ENCODE measurements around the gene EBI3.
"Not testable (repeated sequence)": the region's sequence is repeated elsewhere in the genome, so short reads cannot be mapped to it uniquely, and the experiment has no call there.

Gene EBI3

GRCh38 chr19:4229179-4229931 is at the start of gene EBI3:
Gene EBI3, plus strand, starts transcription at chr19:4229523. Its CDS starts 28 bp downstream, at chr19:4229551.
- no peak for DNase-seq

GRCh38 chr19:4181053-4181508 is 48.2 kb upstream of the EBI3 start:
- no peak for DNase-seq

- peak; percentile 89 for DNase-seq
Observed at GRCh38 chr19:4182084-4182810, 47.1 kb upstream of the EBI3 start, which contains the start of the genes ANKRD24 and SIRT6. Gene ANKRD24, plus strand, starts transcription at chr19:4182689. Its CDS starts 3,737 bp downstream, at chr19:4186426. Gene SIRT6, minus strand, starts transcription at chr19:4182563. Its CDS starts 24 bp downstream, at chr19:4182539.

GRCh38 chr19:4183967-4184717 is 45.2 kb upstream of the EBI3 start:
- peak; percentile 19 for DNase-seq

GRCh38 chr19:4184718-4185352 is 44.5 kb upstream of the EBI3 start:
- DNase-seq, result no peak

- no peak for DNase-seq
Observed at GRCh38 chr19:4185413-4186086, 43.8 kb upstream of the EBI3 start.

- DNase-seq, result peak; percentile 15
Observed at GRCh38 chr19:4186087-4186993, 43.0 kb upstream of the EBI3 start.

- DNase-seq, result no peak
Observed at GRCh38 chr19:4187313-4188122, 41.8 kb upstream of the EBI3 start.

- no peak for DNase-seq
Observed at GRCh38 chr19:4189641-4190040, 39.7 kb upstream of the EBI3 start.

- not testable (repeated sequence) for DNase-seq
Observed at GRCh38 chr19:4192537-4192936, 36.8 kb upstream of the EBI3 start.

- no peak for DNase-seq
Observed at GRCh38 chr19:4194353-4194752, 35.0 kb upstream of the EBI3 start.

- no peak for DNase-seq
Observed at GRCh38 chr19:4196009-4196408, 33.3 kb upstream of the EBI3 start.

- no peak for DNase-seq
Observed at GRCh38 chr19:4196587-4197148, 32.7 kb upstream of the EBI3 start.

GRCh38 chr19:4197228-4197624 is 32.1 kb upstream of the EBI3 start:
- no peak for DNase-seq

- DNase-seq, result no peak
Observed at GRCh38 chr19:4197625-4198466, 31.5 kb upstream of the EBI3 start.

- no peak for DNase-seq
Observed at GRCh38 chr19:4198467-4199126, 30.7 kb upstream of the EBI3 start.

GRCh38 chr19:4199699-4200293 is 29.5 kb upstream of the EBI3 start:
- no peak for DNase-seq

Data from NCI-H446 treated with DMSO at 0.1 percent for 48 hours (cell line).